ENCODE measurements around the gene ANKS1B. TPM values are rescaled to one million over a fixed set of nuclear protein-coding genes. Genes with fewer than 3 reads are reported as not detected.
A peak's percentile ranks its signal among the peaks of the same experiment; 100 is the strongest.

ANKS1B gene
- total and polyA plus RNA-seq, 7 donors, result 0.46 to 7.4 (median 3.6) TPM

- Histone ChIP-seq H3K4me1 (no peaks in the 10 kb centered on the region), H3K9me3 (no peaks in the 10 kb centered on the region), H3K27me3 (ENCODE audit: insufficient read depth in 3 of 3, low read length in 2 of 3) (no peaks in the 10 kb centered on the region), H3K36me3 (ENCODE audit: insufficient read depth in 1 of 2, low read depth in 1 of 2) (no peaks in the 10 kb centered on the region), H3K4me3 (no peak overlapping the region), H3K27ac (no peak overlapping the region)
- intact Hi-C loops (cut with DNase I), result no loop called here
- ATAC-seq, result no peak
- no peak for TF ChIP-seq CTCF (IDR thresholded peaks at IDR 0.05)
- no peak for DNase-seq
- WGBS, 3 donors, result 54 to 63% (median 61%) methylated on average over 5 of the region's 5 CpGs
Observed at GRCh38 chr12:99068993-99069747, 915.6 kb downstream of the ANKS1B start.

GRCh38 chr12:99067171-99067785, 917.5 kb downstream of the ANKS1B start:
- intact Hi-C loops (cut with DNase I), result no loop called here
- no peaks in the 10 kb centered on the region for H3K4me1 ChIP-seq
- H3K4me3 ChIP-seq, result no peak overlapping the region
- no peak overlapping the region for H3K27ac ChIP-seq
- H3K36me3 ChIP-seq (ENCODE audit: insufficient read depth in 1 of 2, low read depth in 1 of 2), result no peaks in the 10 kb centered on the region
- TF ChIP-seq CTCF (IDR thresholded peaks at IDR 0.05), result no peak
- ATAC-seq, result peak; percentile 55 to 86 (median 80)
- H3K9me3 ChIP-seq, result no peaks in the 10 kb centered on the region
- 27 to 52% (median 29%) methylated on average over 1 of the region's 1 CpG for WGBS, 3 donors
- peak in 1 of 2 donors; percentile 14 for DNase-seq
- no peaks in the 10 kb centered on the region for H3K27me3 ChIP-seq (ENCODE audit: insufficient read depth in 3 of 3, low read length in 2 of 3)

- 27 to 41% (median 31%) methylated on average over 3 of the region's 3 CpGs for WGBS, 3 donors
- intact Hi-C loops (cut with DNase I), result no loop called here
- no peaks in the 10 kb centered on the region for H3K27me3 ChIP-seq (ENCODE audit: insufficient read depth in 3 of 3, low read length in 2 of 3)
- no peaks in the 10 kb centered on the region for H3K36me3 ChIP-seq (ENCODE audit: insufficient read depth in 1 of 2, low read depth in 1 of 2)
- H3K27ac ChIP-seq, result no peak overlapping the region
- H3K4me1 ChIP-seq, result no peaks in the 10 kb centered on the region
- no peak for TF ChIP-seq CTCF (IDR thresholded peaks at IDR 0.05)
- H3K4me3 ChIP-seq, result no peak overlapping the region
- DNase-seq (no peak), ATAC-seq (peak in 1 of 4 donors; percentile 37)
- H3K9me3 ChIP-seq, result no peaks in the 10 kb centered on the region
Observed at GRCh38 chr12:99066726-99067125, 918.0 kb downstream of the ANKS1B start.

GRCh38 chr12:99063182-99063581, 921.6 kb downstream of the ANKS1B start:
- no peaks in the 10 kb centered on the region for H3K36me3 ChIP-seq (ENCODE audit: insufficient read depth in 1 of 2, low read depth in 1 of 2)
- H3K4me1 ChIP-seq, result no peaks in the 10 kb centered on the region
- no peaks in the 10 kb centered on the region for H3K27me3 ChIP-seq (ENCODE audit: insufficient read depth in 3 of 3, low read length in 2 of 3)
- intact Hi-C loops (cut with DNase I), result no loop called here
- H3K27ac ChIP-seq, result no peak overlapping the region
- WGBS, 3 donors, result 25 to 47% (median 36%) methylated on average over 4 of the region's 4 CpGs
- no peak for TF ChIP-seq CTCF (IDR thresholded peaks at IDR 0.05)
- ATAC-seq, result peak in 2 of 4 donors; percentile 65 to 67
- DNase-seq, result no peak
- H3K4me3 ChIP-seq, result no peak overlapping the region
- no peaks in the 10 kb centered on the region for H3K9me3 ChIP-seq
